Fibroblast of pulmonary artery (primary cell): ENCODE results near the gene ANGPT4.
"Not testable (repeated sequence)": the region's sequence is repeated elsewhere in the genome, so short reads cannot be mapped to it uniquely, and the experiment has no call there.

ENCODE experiments used
- DNase-seq: peaks from one replicate; pipeline ENCODE4 v3.0.0-alpha.2; 2010; ENCODE audit warnings: low read depth
- H3K4me3 ChIP-seq: replicated peaks from 2 replicates; pipeline ENCODE4 v1.5.1; 2011; ENCODE audit warnings: low read depth, mild to moderate bottlenecking, control low read depth, low read length, moderate library complexity
- CTCF ChIP-seq: IDR thresholded peaks from 2 replicates; pipeline ENCODE4 v1.5.1; 2011; ENCODE audit warnings: mild to moderate bottlenecking, control low read depth, low read length, inconsistent platforms; ENCODE audit errors: missing control alignments

The ANGPT4 gene

GRCh38 chr20:830011-830521, 86.1 kb downstream of the ANGPT4 start:
- peak; percentile 75 for DNase-seq
- no peak overlapping the region for H3K4me3 ChIP-seq
- no peak for TF ChIP-seq CTCF

- DNase-seq: peak; percentile 16
- no peak for TF ChIP-seq CTCF
- no peak overlapping the region for H3K4me3 ChIP-seq
Observed at GRCh38 chr20:829551-829950, 86.6 kb downstream of the ANGPT4 start.

GRCh38 chr20:828987-829386, 87.1 kb downstream of the ANGPT4 start:
- no peak for TF ChIP-seq CTCF
- no peak for DNase-seq

GRCh38 chr20:827981-828380, 88.2 kb downstream of the ANGPT4 start:
- DNase-seq, H3K4me3 ChIP-seq: not testable (repeated sequence)

More at GRCh38 chr20:828987-829386, 87.1 kb downstream of the ANGPT4 start:
- H3K4me3 ChIP-seq: no peak overlapping the region

GRCh38 chr20:826695-827323, 89.3 kb downstream of the ANGPT4 start:
- DNase-seq: no peak
- H3K4me3 ChIP-seq: no peak overlapping the region
- no peak for TF ChIP-seq CTCF

- TF ChIP-seq CTCF: no peak
- no peak for DNase-seq
- H3K4me3 ChIP-seq: no peak overlapping the region
Observed at GRCh38 chr20:825710-826421, 90.3 kb downstream of the ANGPT4 start.

- DNase-seq: no peak
- H3K4me3 ChIP-seq: no peak overlapping the region
- TF ChIP-seq CTCF: no peak
Observed at GRCh38 chr20:824916-825315, 91.2 kb downstream of the ANGPT4 start.
